SK-N-SH treated with all-trans-retinoic acid at 6 μM for 48 hours (cell line): ENCODE results near the gene LYPD4.

Source experiments
- ATAC-seq: fragments of 200-7000 bp; cut with Tn5 transposase; 3 replicates; pipeline ENCODE4 v1.9.1; 2020; ENCODE audit warnings: mild to moderate bottlenecking, moderate library complexity
- ARNTL ChIP-seq: fragments of 450-650 bp; formaldehyde crosslinking; IDR thresholded peaks from 2 replicates; pipeline ENCODE4 v1.5.0; 2020; ENCODE audit warnings: low read depth, mild to moderate bottlenecking, moderate library complexity, borderline replicate concordance
- BACH2 ChIP-seq: fragments of 250-450 bp; sonication (Bioruptor Pico); IDR thresholded peaks from 2 replicates; pipeline ENCODE4 v1.9.0; 2021; ENCODE audit warnings: mild to moderate bottlenecking, borderline replicate concordance
- CREB5 ChIP-seq: fragments of 250-450 bp; sonication (Bioruptor Pico); IDR thresholded peaks from 2 replicates; pipeline ENCODE4 v1.5.1; 2020; ENCODE audit warnings: low read depth, mild to moderate bottlenecking, moderate library complexity
- CSDC2 ChIP-seq: fragments of 250-450 bp; sonication (Bioruptor Pico); IDR thresholded peaks from 2 replicates; pipeline ENCODE4 v1.5.0; 2020; ENCODE audit warnings: mild to moderate bottlenecking, moderate library complexity
- CSRNP3 ChIP-seq: fragments of 250-450 bp; sonication (Bioruptor Pico); IDR thresholded peaks from 2 replicates; pipeline ENCODE4 v1.5.1; 2021; ENCODE audit warnings: mild to moderate bottlenecking, moderate library complexity
- ESRRG ChIP-seq: fragments of 250-450 bp; sonication (Bioruptor Pico); IDR thresholded peaks from 2 replicates; pipeline ENCODE4 v1.6.1; 2021; ENCODE audit warnings: mild to moderate bottlenecking
- GLIS3 ChIP-seq: fragments of 250-450 bp; sonication (Bioruptor Pico); IDR thresholded peaks from 2 replicates; pipeline ENCODE4 v1.5.0; 2020; ENCODE audit warnings: mild to moderate bottlenecking, moderate library complexity
- ISL1 ChIP-seq: fragments of 250-450 bp; sonication (Bioruptor Pico); IDR thresholded peaks from 2 replicates; pipeline ENCODE4 v2.1.2; 2022; ENCODE audit warnings: mild to moderate bottlenecking, moderate library complexity
- OSR1 ChIP-seq: fragments of 250-450 bp; sonication (Bioruptor Pico); IDR thresholded peaks from 2 replicates; pipeline ENCODE4 v1.8.0; 2022; ENCODE audit warnings: moderate library complexity, mild to moderate bottlenecking, inconsistent platforms
- PATZ1 ChIP-seq: fragments of 250-450 bp; sonication (Bioruptor Pico); IDR thresholded peaks from 2 replicates; pipeline ENCODE4 v1.8.0; 2020; ENCODE audit warnings: mild to moderate bottlenecking, moderate library complexity, borderline replicate concordance
- POU6F1 ChIP-seq: fragments of 250-450 bp; sonication (Bioruptor Pico); IDR thresholded peaks from 2 replicates; pipeline ENCODE4 v1.8.0; 2021; ENCODE audit warnings: low read depth, mild to moderate bottlenecking, moderate library complexity, borderline replicate concordance
- PPARA ChIP-seq: fragments of 250-450 bp; sonication (Bioruptor Pico); IDR thresholded peaks from 2 replicates; pipeline ENCODE4 v1.5.0; 2020; ENCODE audit warnings: mild to moderate bottlenecking, borderline replicate concordance
- RARB ChIP-seq: fragments of 250-450 bp; sonication (Bioruptor Pico); IDR thresholded peaks from 2 replicates; pipeline ENCODE4 v1.8.0; 2021; ENCODE audit warnings: mild to moderate bottlenecking, moderate library complexity
- SNAI2 ChIP-seq: fragments of 250-450 bp; sonication (Bioruptor Pico); IDR thresholded peaks from 2 replicates; pipeline ENCODE4 v1.5.0; 2020; ENCODE audit warnings: mild to moderate bottlenecking, moderate library complexity
- TCF4 ChIP-seq: fragments of 250-450 bp; sonication (Bioruptor Pico); IDR thresholded peaks from 2 replicates; pipeline ENCODE4 v1.8.0; 2021; ENCODE audit warnings: mild to moderate bottlenecking, moderate library complexity, borderline replicate concordance
- TOX ChIP-seq: fragments of 250-450 bp; sonication (Bioruptor Pico); IDR thresholded peaks from 2 replicates; pipeline ENCODE4 v1.8.0; 2021; ENCODE audit warnings: mild to moderate bottlenecking, moderate library complexity, borderline replicate concordance
- TSHZ2 ChIP-seq: fragments of 250-450 bp; sonication (Bioruptor Pico); IDR thresholded peaks from 2 replicates; pipeline ENCODE4 v1.5.0; 2020; ENCODE audit warnings: mild to moderate bottlenecking, moderate library complexity
- ZC3H10 ChIP-seq: fragments of 250-450 bp; sonication (Bioruptor Pico); IDR thresholded peaks from 2 replicates; pipeline ENCODE4 v1.5.1; 2021; ENCODE audit warnings: mild to moderate bottlenecking, moderate library complexity
- ZFP3 ChIP-seq: fragments of 250-450 bp; sonication (Bioruptor Pico); IDR thresholded peaks from 2 replicates; pipeline ENCODE4 v1.5.0; 2020; ENCODE audit warnings: mild to moderate bottlenecking, moderate library complexity
- ZFP30 ChIP-seq: fragments of 450-650 bp; formaldehyde crosslinking; IDR thresholded peaks from 2 replicates; pipeline ENCODE4 v1.5.0; 2022; ENCODE audit warnings: mild to moderate bottlenecking, moderate library complexity
- ZNF565 ChIP-seq: fragments of 450-650 bp; formaldehyde crosslinking; conservative IDR thresholded peaks from 2 replicates; pipeline ENCODE4 v1.5.0; 2020; ENCODE audit warnings: low read depth, mild to moderate bottlenecking, moderate library complexity
- ZNF8 ChIP-seq: fragments of 450-650 bp; formaldehyde crosslinking; IDR thresholded peaks from 2 replicates; pipeline ENCODE4 v1.5.0; 2020; ENCODE audit warnings: mild to moderate bottlenecking, moderate library complexity

Gene LYPD4

GRCh38 chr19:41799444-41800000 is 45.0 kb downstream of the LYPD4 start:
- ATAC-seq = no peak
- TF ChIP-seq ZFP3 (CRISPR knock-in tag) (no peak), PPARA (CRISPR knock-in tag) (no peak), BACH2 (no peak), POU6F1 (CRISPR knock-in tag) (no peak)

GRCh38 chr19:41796901-41797300 is 47.6 kb downstream of the LYPD4 start:
- TF ChIP-seq POU6F1 (CRISPR knock-in tag) (no peak), BACH2 (no peak), ZC3H10 (CRISPR knock-in tag) (no peak), CSDC2 (CRISPR knock-in tag) (no peak), ZFP3 (CRISPR knock-in tag) (no peak), CSRNP3 (CRISPR knock-in tag) (no peak), PATZ1 (CRISPR knock-in tag) (no peak), TCF4 (CRISPR knock-in tag) (no peak), ZFP30 (CRISPR knock-in tag) (no peak), CREB5 (no peak), OSR1 (CRISPR knock-in tag) (no peak), ARNTL (CRISPR knock-in tag) (no peak), ESRRG (CRISPR knock-in tag) (no peak), TOX (CRISPR knock-in tag) (no peak), ISL1 (no peak), SNAI2 (CRISPR knock-in tag) (no peak), ZNF565 (CRISPR knock-in tag) (no peak), ZNF8 (CRISPR knock-in tag) (no peak)

GRCh38 chr19:41796362-41796761 is 48.1 kb downstream of the LYPD4 start, which contains the start of gene CEACAM3:
CEACAM3 (plus strand) TSS chr19:41796587; CDS start chr19:41796678, 91 bp downstream.
- no peak for ATAC-seq
- TF ChIP-seq RARB (CRISPR knock-in tag) (no peak), TSHZ2 (CRISPR knock-in tag) (no peak), GLIS3 (CRISPR knock-in tag) (no peak), ZC3H10 (CRISPR knock-in tag) (no peak)

More at GRCh38 chr19:41796901-41797300, 47.6 kb downstream of the LYPD4 start:
- ATAC-seq = no peak
